Liver (tissue), 9 donors: ENCODE measurements around the gene AKAP13. TPM values are rescaled to one million over a fixed set of nuclear protein-coding genes. Genes with fewer than 3 reads are reported as not detected.

ENCODE experiments used
- DNase-seq: peaks from one replicate; pipeline ENCODE4 v3.0.0-alpha.2; 2017; ENCODE audit warnings: low spot score
- H3K27ac ChIP-seq, 2 donors: one replicate each; pipeline ENCODE4 v1.7.0; 2013; ENCODE audit warnings: inconsistent platforms in 2 of 2, low read length in 2 of 2, control low read depth in 1 of 2, low read depth in 1 of 2, mild to moderate bottlenecking in 1 of 2
- H3K27me3 ChIP-seq, 4 donors: one replicate each; pipeline versions ENCODE4 v1.6.1 to v1.7.0; 2013; ENCODE audit warnings: low read length in 3 of 4, inconsistent platforms in 1 of 4, mild to moderate bottlenecking in 1 of 4, moderate library complexity in 1 of 4; ENCODE audit not compliant: control insufficient read depth in 4 of 4, insufficient read depth in 4 of 4
- H3K36me3 ChIP-seq, 4 donors: one replicate each; pipeline versions ENCODE4 v1.6.1 to v1.7.0; 2013; ENCODE audit warnings: low read length in 3 of 4, mild to moderate bottlenecking in 3 of 4, low read depth in 1 of 4, moderate library complexity in 1 of 4; ENCODE audit not compliant: control insufficient read depth in 4 of 4, insufficient read depth in 3 of 4
- H3K4me1 ChIP-seq, 4 donors: one replicate each; pipeline versions ENCODE4 v1.6.1 to v1.7.0; 2013; ENCODE audit warnings: low read length in 3 of 4, mild to moderate bottlenecking in 3 of 4, moderate library complexity in 1 of 4; ENCODE audit not compliant: control insufficient read depth in 4 of 4, insufficient read depth in 4 of 4
- H3K4me3 ChIP-seq, 3 donors: one replicate each; pipeline versions ENCODE4 v1.6.1 to v1.7.0; 2013; ENCODE audit warnings: low read length in 3 of 3, control low read depth in 1 of 3, low read depth in 1 of 3, mild to moderate bottlenecking in 1 of 3
- H3K9ac ChIP-seq, 2 donors: one replicate each; pipeline ENCODE4 v1.7.0; 2013; ENCODE audit warnings: low read length in 2 of 2, mild to moderate bottlenecking in 2 of 2, moderate library complexity in 2 of 2, control low read depth in 1 of 2, low read depth in 1 of 2
- H3K9me3 ChIP-seq, 4 donors: one replicate each; pipeline versions ENCODE4 v1.6.1 to v1.7.0; 2013; ENCODE audit warnings: low read length in 3 of 4; ENCODE audit not compliant: control insufficient read depth in 4 of 4
- EGR1 ChIP-seq, 2 donors: IDR thresholded peaks; 2 replicates each; pipeline ENCODE4 v1.6.1; 2016 to 2018; ENCODE audit warnings: antibody characterized with exemption in 2 of 2, low read depth in 2 of 2
- GABPA ChIP-seq, 2 donors: IDR thresholded peaks in 1 of 2; conservative IDR thresholded peaks in 1 of 2; 2 replicates each; pipeline ENCODE4 v1.6.1; 2016; ENCODE audit warnings: antibody characterized with exemption in 2 of 2, mild to moderate bottlenecking in 1 of 2, moderate library complexity in 1 of 2
- JUND ChIP-seq, 2 donors: IDR thresholded peaks; 2 replicates each; pipeline ENCODE4 v1.6.1; 2016; ENCODE audit warnings: antibody characterized with exemption in 2 of 2
- NR2F2 ChIP-seq: IDR thresholded peaks from 2 replicates; pipeline ENCODE4 v1.6.1; 2016; ENCODE audit warnings: antibody characterized with exemption
- RAD21 ChIP-seq, 2 donors: IDR thresholded peaks; 2 replicates each; pipeline ENCODE4 v1.6.1; 2016; ENCODE audit warnings: antibody characterized with exemption in 2 of 2, mild to moderate bottlenecking in 2 of 2
- RXRA ChIP-seq, 2 donors: IDR thresholded peaks; 2 replicates each; pipeline ENCODE4 v1.6.1; 2017 to 2018; ENCODE audit warnings: antibody characterized with exemption in 2 of 2, mild to moderate bottlenecking in 1 of 2
- SP1 ChIP-seq: IDR thresholded peaks from 2 replicates; pipeline ENCODE4 v1.6.1; 2018; ENCODE audit warnings: antibody characterized with exemption, mild to moderate bottlenecking
- YY1 ChIP-seq: IDR thresholded peaks from 2 replicates; pipeline ENCODE4 v1.6.1; 2016; ENCODE audit warnings: antibody characterized with exemption, mild to moderate bottlenecking
- WGBS: extraction: QIAGEN DNeasy Blood & Tissue Kit; methylation state at CpG from one replicate; pipeline ENCODE4 v1.1.7; 2013; 5-methylcytosine and 5-hydroxymethylcytosine counted together
- polyA plus RNA-seq, 2 donors: library from polyadenylated mRNA; stranded (reverse) in 1 of 2; unstranded in 1 of 2; fragments of 200-250 nt in 1 of 2; fragments of >200 nt in 1 of 2; fragmentation: Nextera tagmentation in 1 of 2; extraction: Ambion mirVana in 1 of 2; gene quantifications; one replicate each; pipeline versions ENCODE4 v1.2.1 to v1.2.3, GENCODE V29; 2013 to 2015
- total RNA-seq, 2 donors: library from RNA; depleted of rRNA; stranded (reverse); fragments of >200 nt; gene quantifications; one replicate each; pipeline ENCODE4 v1.2.3, GENCODE V29; 2014
- TF ChIP-seq, protein P1 (sequence below): IDR thresholded peaks from 2 replicates; pipeline ENCODE4 v1.6.1; 2016; ENCODE audit warnings: antibody characterized with exemption
- TF ChIP-seq, protein P2 (sequence below): fragments of 150-350 bp; IDR thresholded peaks from 2 replicates; pipeline ENCODE4 v1.5.1; 2017; ENCODE audit warnings: improper control_type of control experiment, low read depth, low read length; ENCODE audit not compliant: missing input control
- TF ChIP-seq, protein P3 (sequence below): IDR thresholded peaks from 2 replicates; pipeline ENCODE4 v1.6.1; 2016; ENCODE audit warnings: antibody characterized with exemption, mild to moderate bottlenecking
- TF ChIP-seq, protein P4 (sequence below): IDR thresholded peaks from 2 replicates; pipeline ENCODE4 v1.6.1; 2016; ENCODE audit warnings: antibody characterized with exemption
- donor health status: healthy.
- donor health status: healthy.
- donor health status: healthy.
- donor health status: healthy.
- donor health status: healthy.

The AKAP13 gene
- total and polyA plus RNA-seq, 4 donors = 18.6 to 92.3 (median 37.4) TPM

DNA sequence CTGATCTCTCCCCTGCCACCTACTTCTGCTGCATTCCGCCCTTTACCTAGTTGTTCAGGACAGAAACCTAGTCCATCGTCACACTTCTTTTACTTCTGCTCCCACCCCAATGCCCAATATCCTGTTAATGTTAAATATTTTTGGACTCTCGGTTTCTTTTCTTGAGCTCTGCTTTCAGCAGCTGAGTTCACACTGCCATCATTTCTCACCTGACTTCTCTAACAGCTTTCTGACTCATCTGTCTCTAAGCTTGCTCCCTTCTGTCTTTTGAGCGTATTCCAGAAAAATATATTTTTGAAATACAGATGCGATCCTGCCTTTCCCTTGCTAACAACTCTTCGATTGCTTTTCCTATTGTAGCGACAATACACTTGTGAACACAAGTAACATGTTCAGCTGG is 231.0 kb downstream of the AKAP13 start:
- peaks cover 0 to 5% (median 3%) of the 10 kb centered on the region in 4 donors for H3K36me3 ChIP-seq
- DNase-seq = no peak
- H3K9me3 ChIP-seq = no peaks in the 10 kb centered on the region
- peaks cover 0 to 11% (median 2%) of the 10 kb centered on the region in 4 donors for H3K4me1 ChIP-seq
- 97% methylated on average over 7 of the region's 7 CpGs for WGBS
- no peaks in the 10 kb centered on the region for H3K27me3 ChIP-seq
- H3K27ac ChIP-seq = no peak overlapping the region
- H3K9ac ChIP-seq = no peak overlapping the region
- H3K4me3 ChIP-seq = no peak overlapping the region
- TF ChIP-seq NR2F2 (no peak), SP1 (no peak)
- TF ChIP-seq, protein P1, sequence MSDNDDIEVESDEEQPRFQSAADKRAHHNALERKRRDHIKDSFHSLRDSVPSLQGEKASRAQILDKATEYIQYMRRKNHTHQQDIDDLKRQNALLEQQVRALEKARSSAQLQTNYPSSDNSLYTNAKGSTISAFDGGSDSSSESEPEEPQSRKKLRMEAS = no peak

DNA sequence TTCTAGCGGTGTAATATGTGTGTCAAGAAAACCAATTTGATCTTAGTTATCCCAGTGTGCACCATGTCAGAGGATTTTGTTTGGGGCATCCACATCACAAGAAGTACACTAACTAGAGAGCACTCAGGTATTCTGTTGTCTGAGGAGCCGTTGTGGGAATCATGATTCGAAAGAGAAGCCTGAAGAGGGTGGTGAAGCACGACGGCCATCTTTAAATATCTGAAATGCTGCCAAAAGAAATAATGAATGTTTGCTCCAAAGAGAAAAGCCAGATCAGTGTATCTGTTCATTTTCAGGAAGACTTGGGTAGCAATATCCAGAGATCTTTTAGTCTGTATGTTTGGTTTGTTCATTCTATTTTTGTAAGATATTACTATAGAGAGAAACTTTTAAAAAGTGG is 233.7 kb downstream of the AKAP13 start:
- Histone ChIP-seq H3K9me3 (no peaks in the 10 kb centered on the region), H3K27me3 (no peaks in the 10 kb centered on the region), H3K4me1 (peaks cover 0 to 4% (median 3%) of the 10 kb centered on the region in 4 donors), H3K9ac (no peak overlapping the region), H3K36me3 (peaks cover 0 to 5% (median 3%) of the 10 kb centered on the region in 4 donors), H3K27ac (no peak overlapping the region), H3K4me3 (no peak overlapping the region)
- no peak for DNase-seq
- 64% methylated on average over 5 of the region's 5 CpGs for WGBS
- TF ChIP-seq YY1 (peak; percentile 48), SP1 (no peak)

DNA sequence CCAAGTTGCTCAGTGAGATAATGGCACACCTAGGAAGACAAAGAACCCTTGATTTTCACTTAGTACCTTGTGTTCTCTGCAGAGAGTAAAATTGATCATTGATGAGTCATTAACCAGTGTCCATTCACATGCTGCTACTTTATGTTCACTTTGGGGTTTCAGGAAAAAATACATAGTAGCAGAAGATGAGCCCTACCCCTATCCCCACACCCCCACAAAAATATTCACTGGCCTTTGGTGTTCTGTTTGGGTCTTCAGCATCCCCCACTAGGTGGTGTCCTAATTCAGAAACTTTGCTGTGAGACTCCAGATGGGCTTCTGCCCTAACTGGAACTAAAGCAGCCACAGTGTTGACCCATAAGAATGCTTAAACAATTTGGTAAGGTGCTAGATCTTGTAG is 235.5 kb downstream of the AKAP13 start:
- H3K4me1 ChIP-seq = peaks cover 2 to 11% (median 8%) of the 10 kb centered on the region in 4 donors
- no peak overlapping the region for H3K27ac ChIP-seq
- no peak overlapping the region for H3K9ac ChIP-seq
- no peaks in the 10 kb centered on the region for H3K27me3 ChIP-seq
- DNase-seq = no peak
- no peak overlapping the region for H3K4me3 ChIP-seq
- no peaks in the 10 kb centered on the region for H3K9me3 ChIP-seq
- peaks cover 0 to 3% (median under 1%) of the 10 kb centered on the region in 4 donors for H3K36me3 ChIP-seq
- TF ChIP-seq RXRA (IDR thresholded peaks at IDR 0.05) = peak in 1 of 2 donors; percentile 7
- TF ChIP-seq, protein P2, sequence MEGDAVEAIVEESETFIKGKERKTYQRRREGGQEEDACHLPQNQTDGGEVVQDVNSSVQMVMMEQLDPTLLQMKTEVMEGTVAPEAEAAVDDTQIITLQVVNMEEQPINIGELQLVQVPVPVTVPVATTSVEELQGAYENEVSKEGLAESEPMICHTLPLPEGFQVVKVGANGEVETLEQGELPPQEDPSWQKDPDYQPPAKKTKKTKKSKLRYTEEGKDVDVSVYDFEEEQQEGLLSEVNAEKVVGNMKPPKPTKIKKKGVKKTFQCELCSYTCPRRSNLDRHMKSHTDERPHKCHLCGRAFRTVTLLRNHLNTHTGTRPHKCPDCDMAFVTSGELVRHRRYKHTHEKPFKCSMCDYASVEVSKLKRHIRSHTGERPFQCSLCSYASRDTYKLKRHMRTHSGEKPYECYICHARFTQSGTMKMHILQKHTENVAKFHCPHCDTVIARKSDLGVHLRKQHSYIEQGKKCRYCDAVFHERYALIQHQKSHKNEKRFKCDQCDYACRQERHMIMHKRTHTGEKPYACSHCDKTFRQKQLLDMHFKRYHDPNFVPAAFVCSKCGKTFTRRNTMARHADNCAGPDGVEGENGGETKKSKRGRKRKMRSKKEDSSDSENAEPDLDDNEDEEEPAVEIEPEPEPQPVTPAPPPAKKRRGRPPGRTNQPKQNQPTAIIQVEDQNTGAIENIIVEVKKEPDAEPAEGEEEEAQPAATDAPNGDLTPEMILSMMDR = peak; percentile 55
- TF ChIP-seq NR2F2 = no peak
- TF ChIP-seq JUND (IDR thresholded peaks at IDR 0.05) = peak in 1 of 2 donors; percentile 25
- TF ChIP-seq, protein P1 = no peak
- TF ChIP-seq RAD21 (IDR thresholded peaks at IDR 0.05) = peak; percentile 71 to 82

DNA sequence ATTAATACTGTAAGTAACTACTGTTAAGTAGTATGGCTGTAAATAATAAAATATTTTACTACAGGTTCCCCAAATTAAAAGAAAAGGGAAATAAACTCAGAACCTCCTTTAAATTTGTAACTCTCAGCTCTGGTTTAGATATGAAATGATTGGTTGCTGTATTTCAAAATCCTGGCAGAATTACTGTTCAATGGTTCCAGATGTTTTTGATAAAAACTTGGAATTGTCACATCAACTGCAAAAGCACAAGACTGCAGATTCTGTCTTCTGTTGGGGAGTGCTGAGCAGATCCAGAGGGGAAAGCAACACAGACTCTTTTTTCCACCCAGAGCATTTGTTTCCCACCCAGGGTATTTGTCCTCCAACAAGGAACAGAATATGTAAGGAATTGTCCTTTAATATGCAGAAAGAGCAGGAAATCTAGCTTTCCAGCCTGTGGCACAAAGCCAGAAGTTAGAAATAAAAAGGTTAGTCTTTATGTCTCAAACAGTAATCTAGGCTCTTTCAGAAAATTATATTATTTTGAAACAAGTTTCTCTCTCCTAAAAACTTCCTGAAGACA is 236.2 kb downstream of the AKAP13 start:
- H3K4me1 ChIP-seq = peaks cover 2 to 12% (median 9%) of the 10 kb centered on the region in 4 donors
- no peak overlapping the region for H3K9ac ChIP-seq
- peaks cover 0 to 2% (median 0%) of the 10 kb centered on the region in 4 donors for H3K36me3 ChIP-seq
- no peaks in the 10 kb centered on the region for H3K9me3 ChIP-seq
- no peak overlapping the region for H3K4me3 ChIP-seq
- no peak overlapping the region for H3K27ac ChIP-seq
- DNase-seq = no peak
- no peaks in the 10 kb centered on the region for H3K27me3 ChIP-seq
- TF ChIP-seq GABPA (IDR thresholded peaks at IDR 0.05 in 1 of 2, conservative IDR thresholded peaks at IDR 0.05 in 1 of 2) (no peak), RXRA (IDR thresholded peaks at IDR 0.05) (no peak), SP1 (no peak), YY1 (no peak), RAD21 (IDR thresholded peaks at IDR 0.05) (no peak), EGR1 (IDR thresholded peaks at IDR 0.05; ENCODE audit: low read depth in 2 of 2) (no peak)
- TF ChIP-seq, protein P2 = no peak
- TF ChIP-seq, protein P3, sequence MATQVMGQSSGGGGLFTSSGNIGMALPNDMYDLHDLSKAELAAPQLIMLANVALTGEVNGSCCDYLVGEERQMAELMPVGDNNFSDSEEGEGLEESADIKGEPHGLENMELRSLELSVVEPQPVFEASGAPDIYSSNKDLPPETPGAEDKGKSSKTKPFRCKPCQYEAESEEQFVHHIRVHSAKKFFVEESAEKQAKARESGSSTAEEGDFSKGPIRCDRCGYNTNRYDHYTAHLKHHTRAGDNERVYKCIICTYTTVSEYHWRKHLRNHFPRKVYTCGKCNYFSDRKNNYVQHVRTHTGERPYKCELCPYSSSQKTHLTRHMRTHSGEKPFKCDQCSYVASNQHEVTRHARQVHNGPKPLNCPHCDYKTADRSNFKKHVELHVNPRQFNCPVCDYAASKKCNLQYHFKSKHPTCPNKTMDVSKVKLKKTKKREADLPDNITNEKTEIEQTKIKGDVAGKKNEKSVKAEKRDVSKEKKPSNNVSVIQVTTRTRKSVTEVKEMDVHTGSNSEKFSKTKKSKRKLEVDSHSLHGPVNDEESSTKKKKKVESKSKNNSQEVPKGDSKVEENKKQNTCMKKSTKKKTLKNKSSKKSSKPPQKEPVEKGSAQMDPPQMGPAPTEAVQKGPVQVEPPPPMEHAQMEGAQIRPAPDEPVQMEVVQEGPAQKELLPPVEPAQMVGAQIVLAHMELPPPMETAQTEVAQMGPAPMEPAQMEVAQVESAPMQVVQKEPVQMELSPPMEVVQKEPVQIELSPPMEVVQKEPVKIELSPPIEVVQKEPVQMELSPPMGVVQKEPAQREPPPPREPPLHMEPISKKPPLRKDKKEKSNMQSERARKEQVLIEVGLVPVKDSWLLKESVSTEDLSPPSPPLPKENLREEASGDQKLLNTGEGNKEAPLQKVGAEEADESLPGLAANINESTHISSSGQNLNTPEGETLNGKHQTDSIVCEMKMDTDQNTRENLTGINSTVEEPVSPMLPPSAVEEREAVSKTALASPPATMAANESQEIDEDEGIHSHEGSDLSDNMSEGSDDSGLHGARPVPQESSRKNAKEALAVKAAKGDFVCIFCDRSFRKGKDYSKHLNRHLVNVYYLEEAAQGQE = no peak
- TF ChIP-seq, protein P4, sequence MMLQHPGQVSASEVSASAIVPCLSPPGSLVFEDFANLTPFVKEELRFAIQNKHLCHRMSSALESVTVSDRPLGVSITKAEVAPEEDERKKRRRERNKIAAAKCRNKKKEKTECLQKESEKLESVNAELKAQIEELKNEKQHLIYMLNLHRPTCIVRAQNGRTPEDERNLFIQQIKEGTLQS = no peak
- TF ChIP-seq, protein P1 = no peak
